WTC11 (cell line): ENCODE results near the gene TIMM44. TPM values are rescaled to one million over a fixed set of nuclear protein-coding genes. Genes with fewer than 3 reads are reported as not detected.

Source experiments
- ATAC-seq: fragments of 200-7000 bp; cut with Tn5 transposase; 2 replicates; pipeline ENCODE4 v1.10.0; 2021; ENCODE audit warnings: mild to moderate bottlenecking, moderate library complexity
- CTCF ChIA-PET: fragments of 300-600 bp; sonication (Branson Sonifier 250); formaldehyde crosslinking; loops from one replicate; lab custom pipeline; 2021; ENCODE audit warnings: antibody characterized with exemption; lab: Charles Lee
- POLR2A ChIA-PET: fragments of 350-600 bp; sonication (Branson Sonifier 250); formaldehyde crosslinking; loops from one replicate; lab custom pipeline; 2021; ENCODE audit warnings: antibody characterized with exemption; lab: Charles Lee
- DNase-seq: peaks from one replicate; pipeline ENCODE4 v3.0.0; 2021; ENCODE audit warnings: low spot score
- H3K27ac Mint-ChIP-seq: 2 replicates; pipeline ENCODE4 v1.8.0; 2021; ENCODE audit warnings: mixed read lengths
- H3K27me3 Mint-ChIP-seq: 2 replicates; pipeline ENCODE4 v1.8.0; 2021; ENCODE audit warnings: low read depth, mild to moderate bottlenecking, moderate library complexity, mixed read lengths
- H3K36me3 Mint-ChIP-seq: 2 replicates; pipeline ENCODE4 v1.8.0; 2021; ENCODE audit warnings: mixed read lengths
- H3K4me1 Mint-ChIP-seq: 2 replicates; pipeline ENCODE4 v1.8.0; 2022; ENCODE audit warnings: mixed read lengths
- H3K4me3 Mint-ChIP-seq: 2 replicates; pipeline ENCODE4 v1.8.0; 2021; ENCODE audit warnings: mild to moderate bottlenecking, moderate library complexity, mixed read lengths
- H3K9me3 Mint-ChIP-seq: 2 replicates; pipeline ENCODE4 v1.8.0; 2021; ENCODE audit warnings: mixed read lengths
- CBFB ChIP-seq: sonication (generic); formaldehyde crosslinking; IDR thresholded peaks from 2 replicates; pipeline ENCODE4 v1.8.1; 2022; ENCODE audit warnings: mild to moderate bottlenecking, low read depth, missing genetic modification reagents
- CREB1 ChIP-seq: sonication (generic); formaldehyde crosslinking; IDR thresholded peaks from 2 replicates; pipeline ENCODE4 v1.8.0; 2023; ENCODE audit warnings: mild to moderate bottlenecking, missing genetic modification reagents
- CREM ChIP-seq: sonication (generic); formaldehyde crosslinking; IDR thresholded peaks from 2 replicates; pipeline ENCODE4 v1.8.1; 2022; ENCODE audit warnings: mild to moderate bottlenecking, missing genetic modification reagents, moderate library complexity
- FOXK1 ChIP-seq: sonication (generic); formaldehyde crosslinking; IDR thresholded peaks from 2 replicates; pipeline ENCODE4 v1.8.0; 2022; ENCODE audit warnings: mild to moderate bottlenecking, moderate library complexity, missing genetic modification reagents
- NR3C1 ChIP-seq: sonication (generic); formaldehyde crosslinking; conservative IDR thresholded peaks from 2 replicates; pipeline ENCODE4 v1.8.1; 2023; ENCODE audit warnings: low read depth, mild to moderate bottlenecking, missing genetic modification reagents
- OVOL2 ChIP-seq: fragments of 250-450 bp; sonication (Bioruptor Pico); IDR thresholded peaks from 2 replicates; pipeline ENCODE4 v1.9.0; 2021; ENCODE audit warnings: mild to moderate bottlenecking, borderline replicate concordance
- PRRX2 ChIP-seq: fragments of 250-450 bp; sonication (Bioruptor Pico); IDR thresholded peaks from 2 replicates; pipeline ENCODE4 v1.8.0; 2021; ENCODE audit warnings: mild to moderate bottlenecking
- RELA ChIP-seq: sonication (generic); formaldehyde crosslinking; IDR thresholded peaks from 2 replicates; pipeline ENCODE4 v1.8.1; 2022; ENCODE audit warnings: missing genetic modification reagents, mild to moderate bottlenecking, borderline replicate concordance
- SMAD4 ChIP-seq: sonication (generic); formaldehyde crosslinking; IDR thresholded peaks from 2 replicates; pipeline ENCODE4 v1.8.0; 2022; ENCODE audit warnings: mild to moderate bottlenecking, missing genetic modification reagents
- SP1 ChIP-seq: sonication (generic); formaldehyde crosslinking; conservative IDR thresholded peaks from 2 replicates; pipeline ENCODE4 v1.8.1; 2022; ENCODE audit warnings: missing genetic modification reagents
- TP53 ChIP-seq: sonication (generic); formaldehyde crosslinking; IDR thresholded peaks from 2 replicates; pipeline ENCODE4 v1.8.1; 2023; ENCODE audit warnings: mild to moderate bottlenecking, missing genetic modification reagents
- ZBTB21 ChIP-seq: sonication (generic); formaldehyde crosslinking; IDR thresholded peaks from 2 replicates; pipeline ENCODE4 v1.8.1; 2023; ENCODE audit warnings: mild to moderate bottlenecking, missing genetic modification reagents, borderline replicate concordance
- ZNF138 ChIP-seq: sonication (generic); formaldehyde crosslinking; conservative IDR thresholded peaks from 2 replicates; pipeline ENCODE4 v1.8.1; 2022; ENCODE audit warnings: mild to moderate bottlenecking, moderate library complexity, missing genetic modification reagents
- ZNF317 ChIP-seq: sonication (generic); formaldehyde crosslinking; IDR thresholded peaks from 2 replicates; pipeline ENCODE4 v1.8.1; 2023; ENCODE audit warnings: low read depth, mild to moderate bottlenecking, moderate library complexity, missing genetic modification reagents, borderline replicate concordance
- ZNF671 ChIP-seq: fragments of 250-450 bp; sonication (Bioruptor Pico); IDR thresholded peaks from 2 replicates; pipeline ENCODE4 v1.8.0; 2021; ENCODE audit warnings: mild to moderate bottlenecking
- total RNA-seq: library from RNA; stranded (reverse); gene quantifications from 3 replicates; pipeline ENCODE4 v1.2.3, GENCODE V29; 2021
- TF ChIP-seq, protein P1 (sequence below): sonication (generic); formaldehyde crosslinking; IDR thresholded peaks from 2 replicates; pipeline ENCODE4 v1.8.0; 2023; ENCODE audit warnings: missing genetic modification reagents, mild to moderate bottlenecking, borderline replicate concordance
- TF ChIP-seq, protein P2 (sequence below): fragments of 250-450 bp; sonication (Bioruptor Pico); IDR thresholded peaks from 2 replicates; pipeline ENCODE4 v1.9.0; 2021; ENCODE audit warnings: mild to moderate bottlenecking, borderline replicate concordance
- TF ChIP-seq, protein P3 (sequence below): sonication (generic); formaldehyde crosslinking; IDR thresholded peaks from 2 replicates; pipeline ENCODE4 v1.8.1; 2023; ENCODE audit warnings: mild to moderate bottlenecking, missing genetic modification reagents, moderate library complexity
- TF ChIP-seq, protein P4 (sequence below): sonication (generic); formaldehyde crosslinking; IDR thresholded peaks from 2 replicates; pipeline ENCODE4 v1.8.1; 2023; ENCODE audit warnings: mild to moderate bottlenecking, moderate library complexity, missing genetic modification reagents
- TF ChIP-seq, protein P5 (sequence below): sonication (generic); formaldehyde crosslinking; IDR thresholded peaks from 2 replicates; pipeline ENCODE4 v1.8.1; 2022; ENCODE audit warnings: mild to moderate bottlenecking, missing genetic modification reagents, moderate library complexity, borderline replicate concordance
- TF ChIP-seq, protein P6 (sequence below): sonication (generic); formaldehyde crosslinking; IDR thresholded peaks from 2 replicates; pipeline ENCODE4 v1.8.0; 2022; ENCODE audit warnings: mild to moderate bottlenecking, missing genetic modification reagents

TIMM44 gene
- total RNA-seq, 1 experiment from 2014 or later, result 129 TPM

DNA sequence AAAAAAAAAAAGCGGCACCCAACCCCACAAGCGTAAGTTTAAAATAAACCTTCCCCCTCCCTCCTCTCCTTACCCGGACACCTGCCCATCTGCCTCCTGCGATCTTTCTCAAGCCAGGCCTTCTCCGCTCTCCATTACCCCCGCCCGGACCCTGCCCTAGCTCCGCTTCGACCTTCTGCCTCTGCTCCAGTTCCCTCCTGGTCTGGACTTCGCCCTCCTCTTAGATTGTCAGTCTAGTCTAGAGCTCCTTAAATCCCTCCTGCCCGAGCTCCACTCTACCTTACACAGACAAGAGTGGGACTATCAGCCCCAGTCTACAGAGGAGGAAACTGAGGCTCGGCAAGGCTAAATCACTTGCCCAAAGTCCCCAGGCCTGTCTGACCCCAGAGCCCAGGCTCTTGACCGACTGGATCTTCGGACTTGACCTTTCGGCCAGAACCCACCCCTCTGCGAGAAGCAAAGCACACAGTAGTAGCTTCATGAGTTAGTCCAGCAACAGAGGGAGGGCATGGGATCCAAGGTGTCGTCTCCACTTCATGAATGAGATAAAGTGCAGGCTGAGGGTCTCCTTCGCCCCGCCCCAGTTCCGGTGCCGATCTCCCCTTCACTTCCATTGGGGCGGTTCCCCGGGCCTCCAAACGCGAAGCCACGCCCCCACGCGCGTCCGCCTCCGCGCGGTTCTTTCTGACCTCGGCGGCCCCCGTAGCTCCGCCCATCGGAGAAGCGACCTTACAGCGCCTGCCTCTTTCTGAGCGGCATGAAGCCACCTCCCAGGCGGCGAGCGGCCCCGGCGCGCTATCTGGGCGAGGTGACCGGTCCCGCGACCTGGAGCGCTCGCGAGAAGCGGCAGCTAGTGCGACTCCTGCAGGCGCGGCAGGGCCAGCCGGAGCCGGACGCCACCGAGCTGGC is 23.6 kb downstream of the TIMM44 start, which contains the start of gene SNAPC2:
TSS of gene SNAPC2 (plus strand) at position 729 of the 909 bp plus-strand sequence. CDS start at position 758, 29 bp downstream.
- no peaks in the 10 kb centered on the region for H3K9me3 Mint-ChIP-seq
- peak; percentile 98 for DNase-seq
- peaks cover 49% of the 10 kb centered on the region for H3K27me3 Mint-ChIP-seq
- ChIA-PET CTCF (interaction anchor here (0.6 to 7.2 kb wide), 26 partner anchors 10 to 471 kb away, joined by 3 to 92 read pairs (median 8); partner anchors contain the start of genes LRRC8E, MAP2K7, RAB11B and TIMM44), POLR2A (interaction anchor here (0.5 to 2.0 kb wide), 5 partner anchors 24 to 62 kb away, joined by 3 to 6 read pairs (median 3); partner anchors contain the start of gene TIMM44)
- peak within 1 kb of the TSS; percentile 75 for H3K4me3 Mint-ChIP-seq
- H3K4me1 Mint-ChIP-seq, result peaks cover 8% of the 10 kb centered on the region
- H3K36me3 Mint-ChIP-seq, result no peaks in the 10 kb centered on the region
- peak; percentile 50 for ATAC-seq
- peak within 1 kb of the TSS; percentile 76 for H3K27ac Mint-ChIP-seq
- TF ChIP-seq, protein P1, sequence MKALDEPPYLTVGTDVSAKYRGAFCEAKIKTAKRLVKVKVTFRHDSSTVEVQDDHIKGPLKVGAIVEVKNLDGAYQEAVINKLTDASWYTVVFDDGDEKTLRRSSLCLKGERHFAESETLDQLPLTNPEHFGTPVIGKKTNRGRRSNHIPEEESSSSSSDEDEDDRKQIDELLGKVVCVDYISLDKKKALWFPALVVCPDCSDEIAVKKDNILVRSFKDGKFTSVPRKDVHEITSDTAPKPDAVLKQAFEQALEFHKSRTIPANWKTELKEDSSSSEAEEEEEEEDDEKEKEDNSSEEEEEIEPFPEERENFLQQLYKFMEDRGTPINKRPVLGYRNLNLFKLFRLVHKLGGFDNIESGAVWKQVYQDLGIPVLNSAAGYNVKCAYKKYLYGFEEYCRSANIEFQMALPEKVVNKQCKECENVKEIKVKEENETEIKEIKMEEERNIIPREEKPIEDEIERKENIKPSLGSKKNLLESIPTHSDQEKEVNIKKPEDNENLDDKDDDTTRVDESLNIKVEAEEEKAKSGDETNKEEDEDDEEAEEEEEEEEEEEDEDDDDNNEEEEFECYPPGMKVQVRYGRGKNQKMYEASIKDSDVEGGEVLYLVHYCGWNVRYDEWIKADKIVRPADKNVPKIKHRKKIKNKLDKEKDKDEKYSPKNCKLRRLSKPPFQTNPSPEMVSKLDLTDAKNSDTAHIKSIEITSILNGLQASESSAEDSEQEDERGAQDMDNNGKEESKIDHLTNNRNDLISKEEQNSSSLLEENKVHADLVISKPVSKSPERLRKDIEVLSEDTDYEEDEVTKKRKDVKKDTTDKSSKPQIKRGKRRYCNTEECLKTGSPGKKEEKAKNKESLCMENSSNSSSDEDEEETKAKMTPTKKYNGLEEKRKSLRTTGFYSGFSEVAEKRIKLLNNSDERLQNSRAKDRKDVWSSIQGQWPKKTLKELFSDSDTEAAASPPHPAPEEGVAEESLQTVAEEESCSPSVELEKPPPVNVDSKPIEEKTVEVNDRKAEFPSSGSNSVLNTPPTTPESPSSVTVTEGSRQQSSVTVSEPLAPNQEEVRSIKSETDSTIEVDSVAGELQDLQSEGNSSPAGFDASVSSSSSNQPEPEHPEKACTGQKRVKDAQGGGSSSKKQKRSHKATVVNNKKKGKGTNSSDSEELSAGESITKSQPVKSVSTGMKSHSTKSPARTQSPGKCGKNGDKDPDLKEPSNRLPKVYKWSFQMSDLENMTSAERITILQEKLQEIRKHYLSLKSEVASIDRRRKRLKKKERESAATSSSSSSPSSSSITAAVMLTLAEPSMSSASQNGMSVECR (CRISPR knock-in tag), result 0 out of 2 replicates have a peak, but pooled peaks have one; percentile 7
- TF ChIP-seq ZNF671 (CRISPR knock-in tag) (no peak), CBFB (CRISPR knock-in tag) (0 out of 2 replicates have a peak, but pooled peaks have one; percentile 68), SMAD4 (CRISPR knock-in tag) (no peak), CREM (peak; percentile 26; the same call in 1 of the 2 replicates), TP53 (CRISPR knock-in tag) (peak; percentile 60; the same call in 1 of the 2 replicates), PRRX2 (CRISPR knock-in tag) (no peak), OVOL2 (no peak), CREB1 (0 out of 2 replicates have a peak, but pooled peaks have one; percentile 22), NR3C1 (CRISPR knock-in tag) (peak; percentile 81; the same call in 1 of the 2 replicates), RELA (CRISPR knock-in tag) (no peak), ZBTB21 (CRISPR knock-in tag) (peak; percentile 91), SP1 (CRISPR knock-in tag) (peak; percentile 99), ZNF317 (CRISPR knock-in tag) (no peak), ZNF138 (CRISPR knock-in tag) (peak; percentile 91; the same call in 1 of the 2 replicates), FOXK1 (CRISPR knock-in tag) (peak; percentile 38; the same call in 1 of the 2 replicates)
- TF ChIP-seq, protein P2, sequence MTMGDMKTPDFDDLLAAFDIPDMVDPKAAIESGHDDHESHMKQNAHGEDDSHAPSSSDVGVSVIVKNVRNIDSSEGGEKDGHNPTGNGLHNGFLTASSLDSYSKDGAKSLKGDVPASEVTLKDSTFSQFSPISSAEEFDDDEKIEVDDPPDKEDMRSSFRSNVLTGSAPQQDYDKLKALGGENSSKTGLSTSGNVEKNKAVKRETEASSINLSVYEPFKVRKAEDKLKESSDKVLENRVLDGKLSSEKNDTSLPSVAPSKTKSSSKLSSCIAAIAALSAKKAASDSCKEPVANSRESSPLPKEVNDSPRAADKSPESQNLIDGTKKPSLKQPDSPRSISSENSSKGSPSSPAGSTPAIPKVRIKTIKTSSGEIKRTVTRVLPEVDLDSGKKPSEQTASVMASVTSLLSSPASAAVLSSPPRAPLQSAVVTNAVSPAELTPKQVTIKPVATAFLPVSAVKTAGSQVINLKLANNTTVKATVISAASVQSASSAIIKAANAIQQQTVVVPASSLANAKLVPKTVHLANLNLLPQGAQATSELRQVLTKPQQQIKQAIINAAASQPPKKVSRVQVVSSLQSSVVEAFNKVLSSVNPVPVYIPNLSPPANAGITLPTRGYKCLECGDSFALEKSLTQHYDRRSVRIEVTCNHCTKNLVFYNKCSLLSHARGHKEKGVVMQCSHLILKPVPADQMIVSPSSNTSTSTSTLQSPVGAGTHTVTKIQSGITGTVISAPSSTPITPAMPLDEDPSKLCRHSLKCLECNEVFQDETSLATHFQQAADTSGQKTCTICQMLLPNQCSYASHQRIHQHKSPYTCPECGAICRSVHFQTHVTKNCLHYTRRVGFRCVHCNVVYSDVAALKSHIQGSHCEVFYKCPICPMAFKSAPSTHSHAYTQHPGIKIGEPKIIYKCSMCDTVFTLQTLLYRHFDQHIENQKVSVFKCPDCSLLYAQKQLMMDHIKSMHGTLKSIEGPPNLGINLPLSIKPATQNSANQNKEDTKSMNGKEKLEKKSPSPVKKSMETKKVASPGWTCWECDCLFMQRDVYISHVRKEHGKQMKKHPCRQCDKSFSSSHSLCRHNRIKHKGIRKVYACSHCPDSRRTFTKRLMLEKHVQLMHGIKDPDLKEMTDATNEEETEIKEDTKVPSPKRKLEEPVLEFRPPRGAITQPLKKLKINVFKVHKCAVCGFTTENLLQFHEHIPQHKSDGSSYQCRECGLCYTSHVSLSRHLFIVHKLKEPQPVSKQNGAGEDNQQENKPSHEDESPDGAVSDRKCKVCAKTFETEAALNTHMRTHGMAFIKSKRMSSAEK, result no peak
- TF ChIP-seq, protein P3, sequence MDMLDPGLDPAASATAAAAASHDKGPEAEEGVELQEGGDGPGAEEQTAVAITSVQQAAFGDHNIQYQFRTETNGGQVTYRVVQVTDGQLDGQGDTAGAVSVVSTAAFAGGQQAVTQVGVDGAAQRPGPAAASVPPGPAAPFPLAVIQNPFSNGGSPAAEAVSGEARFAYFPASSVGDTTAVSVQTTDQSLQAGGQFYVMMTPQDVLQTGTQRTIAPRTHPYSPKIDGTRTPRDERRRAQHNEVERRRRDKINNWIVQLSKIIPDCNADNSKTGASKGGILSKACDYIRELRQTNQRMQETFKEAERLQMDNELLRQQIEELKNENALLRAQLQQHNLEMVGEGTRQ (CRISPR knock-in tag), result peak; percentile 31
- TF ChIP-seq, protein P4, sequence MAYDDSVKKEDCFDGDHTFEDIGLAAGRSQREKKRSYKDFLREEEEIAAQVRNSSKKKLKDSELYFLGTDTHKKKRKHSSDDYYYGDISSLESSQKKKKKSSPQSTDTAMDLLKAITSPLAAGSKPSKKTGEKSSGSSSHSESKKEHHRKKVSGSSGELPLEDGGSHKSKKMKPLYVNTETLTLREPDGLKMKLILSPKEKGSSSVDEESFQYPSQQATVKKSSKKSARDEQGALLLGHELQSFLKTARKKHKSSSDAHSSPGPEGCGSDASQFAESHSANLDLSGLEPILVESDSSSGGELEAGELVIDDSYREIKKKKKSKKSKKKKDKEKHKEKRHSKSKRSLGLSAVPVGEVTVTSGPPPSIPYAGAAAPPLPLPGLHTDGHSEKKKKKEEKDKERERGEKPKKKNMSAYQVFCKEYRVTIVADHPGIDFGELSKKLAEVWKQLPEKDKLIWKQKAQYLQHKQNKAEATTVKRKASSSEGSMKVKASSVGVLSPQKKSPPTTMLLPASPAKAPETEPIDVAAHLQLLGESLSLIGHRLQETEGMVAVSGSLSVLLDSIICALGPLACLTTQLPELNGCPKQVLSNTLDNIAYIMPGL (CRISPR knock-in tag), result peak; percentile 81
- TF ChIP-seq, protein P5, sequence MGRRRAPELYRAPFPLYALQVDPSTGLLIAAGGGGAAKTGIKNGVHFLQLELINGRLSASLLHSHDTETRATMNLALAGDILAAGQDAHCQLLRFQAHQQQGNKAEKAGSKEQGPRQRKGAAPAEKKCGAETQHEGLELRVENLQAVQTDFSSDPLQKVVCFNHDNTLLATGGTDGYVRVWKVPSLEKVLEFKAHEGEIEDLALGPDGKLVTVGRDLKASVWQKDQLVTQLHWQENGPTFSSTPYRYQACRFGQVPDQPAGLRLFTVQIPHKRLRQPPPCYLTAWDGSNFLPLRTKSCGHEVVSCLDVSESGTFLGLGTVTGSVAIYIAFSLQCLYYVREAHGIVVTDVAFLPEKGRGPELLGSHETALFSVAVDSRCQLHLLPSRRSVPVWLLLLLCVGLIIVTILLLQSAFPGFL, result no peak
- TF ChIP-seq, protein P6, sequence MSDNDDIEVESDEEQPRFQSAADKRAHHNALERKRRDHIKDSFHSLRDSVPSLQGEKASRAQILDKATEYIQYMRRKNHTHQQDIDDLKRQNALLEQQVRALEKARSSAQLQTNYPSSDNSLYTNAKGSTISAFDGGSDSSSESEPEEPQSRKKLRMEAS (CRISPR knock-in tag), result peak; percentile 64; the same call in 1 of the 2 replicates
